SH-SY5Y (cell line): ENCODE measurements around the gene NECAB3.

Experiments
- GATA2 ChIP-seq: IDR thresholded peaks from 2 replicates; pipeline ENCODE4 v1.6.1; 2011; ENCODE audit warnings: mild to moderate bottlenecking, low read depth, low read length
- GATA3 ChIP-seq: IDR thresholded peaks from 2 replicates; pipeline ENCODE4 v1.6.1; 2011; ENCODE audit warnings: low read depth, mild to moderate bottlenecking, low read length, moderate library complexity

GRCh38 chr20:33674294-33675135 lies at the start of gene NECAB3:
- TF ChIP-seq GATA2 (no peak), GATA3 (no peak)
